ENCODE measurements around the gene CAPS. TPM values are rescaled to one million over a fixed set of nuclear protein-coding genes. Genes with fewer than 3 reads are reported as not detected.

Gene CAPS
- total RNA-seq, 1 experiment from 2014 or later: 32.0 TPM

- Histone ChIP-seq H3K79me2 (ENCODE audit: low read depth) (peaks cover 70% of the 10 kb centered on the region), H2AFZ (no peak overlapping the region), H3K9me3 (ENCODE audit: insufficient read depth, low read depth) (no peaks in the 10 kb centered on the region), H3F3A (ENCODE audit: insufficient read depth, low read depth) (no peaks in the 10 kb centered on the region), H3K27me3 (ENCODE audit: insufficient read depth, low read depth) (no peaks in the 10 kb centered on the region), H3K4me2 (no peak overlapping the region), H3K27ac (no peak overlapping the region), H3K4me1 (replicated peaks; ENCODE audit: insufficient read depth) (no peaks in the 10 kb centered on the region), H3K36me3 (ENCODE audit: low read depth) (no peaks in the 10 kb centered on the region), H3K9me2 (ENCODE audit: insufficient read depth) (no peaks in the 10 kb centered on the region), H4K20me1 (ENCODE audit: insufficient read depth) (peaks cover 49% of the 10 kb centered on the region), H3K4me3 (no peak overlapping the region)
- CTCF ChIA-PET: no interaction called here
- no peak for DNase-seq
- no TSS peak for BruUV-seq (replicated peaks)
- intact Hi-C loops (cut with micrococcal nuclease; ENCODE audit: unreplicated experiment): no loop called here
- TF ChIP-seq EZH2 (IDR thresholded peaks at IDR 0.05; ENCODE audit: low read depth) (no peak), CTCF (conservative IDR thresholded peaks at IDR 0.05) (no peak)
- POLR2A ChIA-PET (ENCODE audit: unreplicated experiment): interaction anchor here (0.6 kb wide), 1 partner anchor 15 kb away, joined by 28 read pairs; no protein-coding TSS in a partner anchor
Observed at GRCh38 chr19:5957170-5957569, 43.1 kb downstream of the CAPS start.

DNA sequence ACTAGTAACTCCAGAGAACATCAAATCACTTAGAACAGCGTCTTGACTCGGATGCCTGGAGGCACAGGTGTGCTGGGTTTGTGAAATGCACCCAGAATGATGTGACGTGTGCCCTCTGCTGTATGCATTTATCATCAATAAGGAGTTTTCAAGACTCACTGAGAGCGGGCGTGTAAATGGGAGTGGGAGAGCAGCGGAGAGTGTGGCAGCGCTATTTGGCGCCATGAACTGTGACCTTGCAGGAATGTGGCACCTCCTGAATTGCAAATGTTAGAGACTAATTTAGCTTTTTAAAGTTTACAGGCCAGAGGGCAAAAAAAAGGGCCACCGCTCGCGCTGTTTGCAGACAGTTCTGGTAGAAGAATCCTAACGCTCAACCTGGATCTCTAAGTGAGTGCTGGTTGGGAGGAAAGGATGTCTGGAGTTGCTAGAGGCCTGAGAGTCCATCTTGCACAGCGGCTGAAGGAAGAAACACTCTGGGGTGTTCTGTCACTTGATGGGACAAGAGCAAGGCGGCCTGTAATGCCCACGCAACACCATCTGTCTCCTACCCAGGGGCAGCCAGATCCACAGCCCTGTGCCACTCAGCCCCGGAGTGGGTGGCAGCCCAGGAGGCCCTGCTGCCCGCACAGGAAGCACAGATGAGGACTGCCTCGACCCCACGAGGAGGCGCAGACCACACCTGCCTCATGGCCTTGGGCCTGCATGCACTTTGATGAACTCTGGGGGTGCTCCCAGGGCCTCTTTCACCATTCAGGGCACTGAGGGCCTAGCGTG is 44.2 kb downstream of the CAPS start:
- Histone ChIP-seq H3K27ac (no peak overlapping the region), H3K36me3 (ENCODE audit: low read depth) (no peaks in the 10 kb centered on the region), H3K79me2 (ENCODE audit: low read depth) (peaks cover 74% of the 10 kb centered on the region), H3K9me2 (ENCODE audit: insufficient read depth) (no peaks in the 10 kb centered on the region), H3K4me2 (no peak overlapping the region), H3K4me1 (replicated peaks; ENCODE audit: insufficient read depth) (no peaks in the 10 kb centered on the region), H3K9me3 (ENCODE audit: insufficient read depth, low read depth) (no peaks in the 10 kb centered on the region), H2AFZ (no peak overlapping the region), H4K20me1 (ENCODE audit: insufficient read depth) (peaks cover 57% of the 10 kb centered on the region), H3K4me3 (no peak overlapping the region), H3F3A (ENCODE audit: insufficient read depth, low read depth) (no peaks in the 10 kb centered on the region), H3K27me3 (ENCODE audit: insufficient read depth, low read depth) (no peaks in the 10 kb centered on the region)
- BruUV-seq (replicated peaks): no TSS peak
- no peak for DNase-seq
- CTCF ChIA-PET: no interaction called here
- TF ChIP-seq EZH2 (IDR thresholded peaks at IDR 0.05; ENCODE audit: low read depth) (no peak), CTCF (conservative IDR thresholded peaks at IDR 0.05) (no peak)
- intact Hi-C loops (cut with micrococcal nuclease; ENCODE audit: unreplicated experiment): no loop called here
- POLR2A ChIA-PET (ENCODE audit: unreplicated experiment): no interaction called here

DNA sequence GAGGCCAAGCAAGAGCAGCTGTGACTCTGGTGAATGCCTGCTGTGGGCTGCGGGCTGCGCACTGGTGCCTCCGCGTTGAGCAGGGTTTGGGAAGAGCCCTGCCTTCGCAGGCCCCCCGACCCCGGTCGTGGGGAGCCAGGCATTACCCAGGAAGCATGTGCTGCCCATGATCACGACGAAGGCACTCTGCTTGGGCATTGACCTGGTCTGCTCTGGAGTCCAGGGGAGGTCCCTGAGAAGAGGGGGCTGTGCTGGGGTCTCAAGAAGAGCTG is 44.7 kb downstream of the CAPS start:
- CTCF ChIA-PET: no interaction called here
- no peak overlapping the region for H2AFZ ChIP-seq
- no peaks in the 10 kb centered on the region for H3K9me2 ChIP-seq (ENCODE audit: insufficient read depth)
- H3K79me2 ChIP-seq (ENCODE audit: low read depth): peaks cover 75% of the 10 kb centered on the region
- intact Hi-C loops (cut with micrococcal nuclease; ENCODE audit: unreplicated experiment): no loop called here
- no peak for TF ChIP-seq EZH2 (IDR thresholded peaks at IDR 0.05; ENCODE audit: low read depth)
- TF ChIP-seq CTCF (conservative IDR thresholded peaks at IDR 0.05): no peak
- no peak overlapping the region for H3K4me3 ChIP-seq
- no peaks in the 10 kb centered on the region for H3K9me3 ChIP-seq (ENCODE audit: insufficient read depth, low read depth)
- no peak overlapping the region for H3K4me2 ChIP-seq
- POLR2A ChIA-PET (ENCODE audit: unreplicated experiment): no interaction called here
- DNase-seq: no peak
- H3K27me3 ChIP-seq (ENCODE audit: insufficient read depth, low read depth): no peaks in the 10 kb centered on the region
- BruUV-seq (replicated peaks): no TSS peak
- no peaks in the 10 kb centered on the region for H3K4me1 ChIP-seq (replicated peaks; ENCODE audit: insufficient read depth)
- no peaks in the 10 kb centered on the region for H3K36me3 ChIP-seq (ENCODE audit: low read depth)
- H3K27ac ChIP-seq: no peak overlapping the region
- no peaks in the 10 kb centered on the region for H3F3A ChIP-seq (ENCODE audit: insufficient read depth, low read depth)
- H4K20me1 ChIP-seq (ENCODE audit: insufficient read depth): peaks cover 52% of the 10 kb centered on the region
